HG03108 (cell line): ENCODE measurements around the gene L3MBTL3.

Source experiments
- ATAC-seq: cut with Tn5 transposase; IDR thresholded peaks from one replicate; pipeline ENCODE4 v1.9.1; 2021; ENCODE audit warnings: moderate library complexity; ENCODE audit not compliant: unreplicated experiment

Gene L3MBTL3

GRCh38 chr6:130026859-130027258, 8.5 kb downstream of the L3MBTL3 start:
- ATAC-seq: no peak

GRCh38 chr6:130027948-130028347, 9.6 kb downstream of the L3MBTL3 start:
- peak; percentile 93 for ATAC-seq

GRCh38 chr6:130029163-130029562, 10.8 kb downstream of the L3MBTL3 start:
- ATAC-seq: no peak

GRCh38 chr6:130032758-130033340, 14.5 kb downstream of the L3MBTL3 start:
- ATAC-seq: no peak

- ATAC-seq: no peak
Observed at GRCh38 chr6:130033949-130034348, 15.6 kb downstream of the L3MBTL3 start.

- ATAC-seq: no peak
Observed at GRCh38 chr6:130034378-130035146, 16.2 kb downstream of the L3MBTL3 start.

- ATAC-seq: no peak
Observed at GRCh38 chr6:130035211-130035610, 16.8 kb downstream of the L3MBTL3 start.

- ATAC-seq: no peak
Observed at GRCh38 chr6:130037207-130037811, 18.9 kb downstream of the L3MBTL3 start.

GRCh38 chr6:130041594-130041993, 23.2 kb downstream of the L3MBTL3 start:
- no peak for ATAC-seq

GRCh38 chr6:130043344-130043743, 25.0 kb downstream of the L3MBTL3 start:
- no peak for ATAC-seq

- no peak for ATAC-seq
Observed at GRCh38 chr6:130045622-130046021, 27.2 kb downstream of the L3MBTL3 start.

GRCh38 chr6:130046671-130047070, 28.3 kb downstream of the L3MBTL3 start:
- no peak for ATAC-seq

- no peak for ATAC-seq
Observed at GRCh38 chr6:130047088-130047995, 29.0 kb downstream of the L3MBTL3 start.

- ATAC-seq: no peak
Observed at GRCh38 chr6:130050230-130050629, 31.8 kb downstream of the L3MBTL3 start.

- ATAC-seq: no peak
Observed at GRCh38 chr6:130054725-130055124, 36.3 kb downstream of the L3MBTL3 start.

GRCh38 chr6:130055271-130055670, 36.9 kb downstream of the L3MBTL3 start:
- ATAC-seq: no peak

- ATAC-seq: no peak
Observed at GRCh38 chr6:130057495-130057894, 39.1 kb downstream of the L3MBTL3 start.

GRCh38 chr6:130063806-130064205, 45.4 kb downstream of the L3MBTL3 start:
- ATAC-seq: no peak

- no peak for ATAC-seq
Observed at GRCh38 chr6:130065609-130066156, 47.3 kb downstream of the L3MBTL3 start.

GRCh38 chr6:130069485-130069884, 51.1 kb downstream of the L3MBTL3 start:
- ATAC-seq: no peak

GRCh38 chr6:130070326-130070725, 51.9 kb downstream of the L3MBTL3 start:
- ATAC-seq: no peak
